Progenitor cell of endocrine pancreas (in vitro differentiated cells): Measurements from ENCODE around the gene SIX2. TPM values are rescaled to one million over a fixed set of nuclear protein-coding genes. Genes with fewer than 3 reads are reported as not detected.

Source experiments
- DNase-seq: peaks from one replicate; pipeline ENCODE4 v3.0.0; 2021; ENCODE audit warnings: low spot score; ENCODE audit not compliant: unreplicated experiment
- H3K27ac Mint-ChIP-seq: 2 replicates; pipeline ENCODE4 v1.8.0; 2021; ENCODE audit warnings: mild to moderate bottlenecking, moderate library complexity, mixed read lengths
- H3K27me3 Mint-ChIP-seq: 2 replicates; pipeline ENCODE4 v1.8.0; 2021; ENCODE audit warnings: mixed read lengths
- H3K36me3 Mint-ChIP-seq: 2 replicates; pipeline ENCODE4 v1.8.0; 2022; ENCODE audit warnings: mixed read lengths; ENCODE audit not compliant: insufficient read depth
- H3K4me1 Mint-ChIP-seq: 2 replicates; pipeline ENCODE4 v1.8.0; 2021; ENCODE audit warnings: low read depth, mixed read lengths
- H3K4me3 Mint-ChIP-seq: 2 replicates; pipeline ENCODE4 v1.8.0; 2021; ENCODE audit warnings: low read depth, mild to moderate bottlenecking, moderate library complexity, mixed read lengths
- H3K9me3 Mint-ChIP-seq: 2 replicates; pipeline ENCODE4 v1.8.0; 2021; ENCODE audit warnings: low read depth, mixed read lengths
- total RNA-seq: library from RNA; stranded (reverse); gene quantifications from 2 replicates; pipeline ENCODE4 v1.2.1, GENCODE V29; 2021
- TF ChIP-seq, protein P1 (sequence below): fragments of 200-600 bp; sonication (generic); IDR thresholded peaks from one replicate; pipeline ENCODE4 v1.5.0; 2021; ENCODE audit warnings: antibody characterized with exemption, mild to moderate bottlenecking; ENCODE audit not compliant: unreplicated experiment

SIX2 gene
- total RNA-seq, 1 donor from 2014 or later, result 4.0 TPM

- Mint-ChIP-seq H3K4me3 (no peak overlapping the region), H3K27me3 (peaks cover 45% of the 10 kb centered on the region), H3K27ac (no peak overlapping the region), H3K9me3 (no peaks in the 10 kb centered on the region), H3K4me1 (peaks cover 9% of the 10 kb centered on the region), H3K36me3 (no peaks in the 10 kb centered on the region)
- TF ChIP-seq, protein P1, sequence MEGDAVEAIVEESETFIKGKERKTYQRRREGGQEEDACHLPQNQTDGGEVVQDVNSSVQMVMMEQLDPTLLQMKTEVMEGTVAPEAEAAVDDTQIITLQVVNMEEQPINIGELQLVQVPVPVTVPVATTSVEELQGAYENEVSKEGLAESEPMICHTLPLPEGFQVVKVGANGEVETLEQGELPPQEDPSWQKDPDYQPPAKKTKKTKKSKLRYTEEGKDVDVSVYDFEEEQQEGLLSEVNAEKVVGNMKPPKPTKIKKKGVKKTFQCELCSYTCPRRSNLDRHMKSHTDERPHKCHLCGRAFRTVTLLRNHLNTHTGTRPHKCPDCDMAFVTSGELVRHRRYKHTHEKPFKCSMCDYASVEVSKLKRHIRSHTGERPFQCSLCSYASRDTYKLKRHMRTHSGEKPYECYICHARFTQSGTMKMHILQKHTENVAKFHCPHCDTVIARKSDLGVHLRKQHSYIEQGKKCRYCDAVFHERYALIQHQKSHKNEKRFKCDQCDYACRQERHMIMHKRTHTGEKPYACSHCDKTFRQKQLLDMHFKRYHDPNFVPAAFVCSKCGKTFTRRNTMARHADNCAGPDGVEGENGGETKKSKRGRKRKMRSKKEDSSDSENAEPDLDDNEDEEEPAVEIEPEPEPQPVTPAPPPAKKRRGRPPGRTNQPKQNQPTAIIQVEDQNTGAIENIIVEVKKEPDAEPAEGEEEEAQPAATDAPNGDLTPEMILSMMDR, result no peak
- no peak for DNase-seq
These were observed 38.0 kb upstream of the SIX2 start for GRCh38 chr2:45047301-45047700.

GRCh38 chr2:45046786-45047185 lies 37.5 kb upstream of the SIX2 start:
- peaks cover 9% of the 10 kb centered on the region for H3K4me1 Mint-ChIP-seq
- no peaks in the 10 kb centered on the region for H3K36me3 Mint-ChIP-seq
- peaks cover 45% of the 10 kb centered on the region for H3K27me3 Mint-ChIP-seq
- DNase-seq, result no peak
- no peak overlapping the region for H3K27ac Mint-ChIP-seq
- H3K4me3 Mint-ChIP-seq, result no peak overlapping the region
- H3K9me3 Mint-ChIP-seq, result no peaks in the 10 kb centered on the region
- TF ChIP-seq, protein P1, result no peak

- DNase-seq, result no peak
- Mint-ChIP-seq H3K4me3 (no peak overlapping the region), H3K27me3 (peaks cover 45% of the 10 kb centered on the region), H3K27ac (no peak overlapping the region), H3K36me3 (no peaks in the 10 kb centered on the region), H3K4me1 (peaks cover 12% of the 10 kb centered on the region), H3K9me3 (no peaks in the 10 kb centered on the region)
- TF ChIP-seq, protein P1, result no peak
These were observed 36.5 kb upstream of the SIX2 start for GRCh38 chr2:45045706-45046105.

DNA sequence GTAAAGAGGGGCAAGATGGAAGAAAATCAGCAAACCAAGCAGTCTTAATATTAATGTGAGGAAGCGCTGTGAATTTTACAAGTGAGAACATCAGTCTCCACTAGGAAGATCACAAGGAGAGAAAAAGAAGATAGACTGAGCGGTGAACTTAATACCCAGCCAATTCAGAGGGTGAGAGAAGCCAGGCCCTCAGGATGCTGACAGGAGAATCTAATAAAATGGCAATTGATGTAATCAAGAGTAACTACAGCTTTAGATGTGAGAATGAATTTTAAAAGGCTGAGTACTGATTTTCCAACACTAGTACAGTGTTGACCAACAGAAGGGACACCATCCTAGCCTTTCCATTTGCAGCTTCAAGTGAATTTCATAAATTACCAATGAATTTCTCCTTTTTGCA lies 35.7 kb upstream of the SIX2 start:
- H3K4me1 Mint-ChIP-seq, result peaks cover 12% of the 10 kb centered on the region
- no peaks in the 10 kb centered on the region for H3K9me3 Mint-ChIP-seq
- no peaks in the 10 kb centered on the region for H3K36me3 Mint-ChIP-seq
- no peak overlapping the region for H3K4me3 Mint-ChIP-seq
- DNase-seq, result no peak
- no peak overlapping the region for H3K27ac Mint-ChIP-seq
- TF ChIP-seq, protein P1, result no peak
- peaks cover 40% of the 10 kb centered on the region for H3K27me3 Mint-ChIP-seq

DNA sequence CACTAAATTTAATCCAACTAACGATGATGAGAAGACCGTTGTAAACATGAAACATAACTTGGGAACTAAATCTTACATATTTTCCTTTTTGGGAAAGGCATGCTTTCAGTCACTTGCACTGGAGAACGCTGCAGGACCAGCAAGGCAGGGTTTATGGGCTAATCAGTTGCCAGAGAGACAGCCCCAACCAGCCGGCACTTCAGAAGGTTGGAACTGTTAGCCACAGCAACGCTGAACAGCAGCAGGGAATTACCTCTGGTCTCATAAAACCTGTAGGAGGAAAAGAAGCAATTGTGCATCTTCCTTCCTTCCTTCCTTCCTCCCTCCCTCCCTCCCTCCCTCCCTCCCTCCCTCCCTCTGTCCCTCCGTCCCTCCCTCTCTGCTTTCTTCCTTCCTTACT lies 33.9 kb upstream of the SIX2 start:
- peaks cover 39% of the 10 kb centered on the region for H3K27me3 Mint-ChIP-seq
- no peaks in the 10 kb centered on the region for H3K36me3 Mint-ChIP-seq
- TF ChIP-seq, protein P1, result no peak
- H3K4me3 Mint-ChIP-seq, result no peak overlapping the region
- H3K9me3 Mint-ChIP-seq, result no peaks in the 10 kb centered on the region
- peaks cover 12% of the 10 kb centered on the region for H3K4me1 Mint-ChIP-seq
- H3K27ac Mint-ChIP-seq, result no peak overlapping the region
- no peak for DNase-seq
